Effector memory CD4-positive, alpha-beta T cell (primary cell): ENCODE measurements around the gene DLGAP4.

Source experiments
- DNase-seq, 3 donors: peaks; one replicate each; pipeline ENCODE4 v3.0.0-alpha.2; 2020
- H3K27ac ChIP-seq: 2 replicates; pipeline ENCODE4 v1.7.0; 2013; ENCODE audit warnings: mild to moderate bottlenecking, low read length, moderate library complexity; ENCODE audit not compliant: insufficient read depth, poor library complexity, severe bottlenecking
- H3K27me3 ChIP-seq: replicated peaks from 2 replicates; pipeline ENCODE4 v1.7.0; 2013; ENCODE audit warnings: mild to moderate bottlenecking, low read length; ENCODE audit not compliant: insufficient read depth, control insufficient read depth, poor library complexity, severe bottlenecking
- H3K36me3 ChIP-seq: 2 replicates; pipeline ENCODE4 v1.7.0; 2013; ENCODE audit warnings: mild to moderate bottlenecking, low read length, moderate library complexity; ENCODE audit not compliant: control insufficient read depth, insufficient read depth
- H3K4me1 ChIP-seq: 2 replicates; pipeline ENCODE4 v1.7.0; 2013; ENCODE audit warnings: low read length, mild to moderate bottlenecking; ENCODE audit not compliant: control insufficient read depth, insufficient read depth, poor library complexity, severe bottlenecking
- H3K4me3 ChIP-seq: 2 replicates; pipeline ENCODE4 v1.7.0; 2013; ENCODE audit warnings: low read length, low read depth, mild to moderate bottlenecking; ENCODE audit not compliant: insufficient read depth, poor library complexity, severe bottlenecking
- H3K9me3 ChIP-seq: 2 replicates; pipeline ENCODE4 v1.7.0; 2013; ENCODE audit warnings: mild to moderate bottlenecking, low read length, moderate library complexity; ENCODE audit not compliant: control insufficient read depth

DLGAP4 gene

GRCh38 chr20:36483209-36483918 is 177.2 kb downstream of the DLGAP4 start:
- Histone ChIP-seq H3K4me3 (no peak overlapping the region), H3K27ac (no peak overlapping the region)

GRCh38 chr20:36483919-36484808 is 178.0 kb downstream of the DLGAP4 start:
- Histone ChIP-seq H3K9me3 (no peaks in the 10 kb centered on the region), H3K27ac (no peak overlapping the region), H3K36me3 (peaks cover 2% of the 10 kb centered on the region), H3K4me3 (no peak overlapping the region), H3K27me3 (no peaks in the 10 kb centered on the region), H3K4me1 (no peaks in the 10 kb centered on the region)
- no peak for DNase-seq

More at GRCh38 chr20:36483209-36483918, 177.2 kb downstream of the DLGAP4 start:
- Histone ChIP-seq H3K4me1 (no peaks in the 10 kb centered on the region), H3K36me3 (peaks cover 2% of the 10 kb centered on the region), H3K27me3 (no peaks in the 10 kb centered on the region), H3K9me3 (no peaks in the 10 kb centered on the region)
- no peak for DNase-seq

- H3K27ac ChIP-seq, result no peak overlapping the region
These were observed 179.1 kb downstream of the DLGAP4 start for GRCh38 chr20:36485286-36485685.

GRCh38 chr20:36487069-36487468 is 180.9 kb downstream of the DLGAP4 start:
- no peak for DNase-seq
- H3K27ac ChIP-seq, result no peak overlapping the region
- H3K9me3 ChIP-seq, result no peaks in the 10 kb centered on the region
- H3K27me3 ChIP-seq, result no peaks in the 10 kb centered on the region
- peaks cover 2% of the 10 kb centered on the region for H3K36me3 ChIP-seq
- no peak overlapping the region for H3K4me3 ChIP-seq
- peaks cover 16% of the 10 kb centered on the region for H3K4me1 ChIP-seq

More at GRCh38 chr20:36485286-36485685, 179.1 kb downstream of the DLGAP4 start:
- H3K4me3 ChIP-seq, result no peak overlapping the region
- H3K4me1 ChIP-seq, result no peaks in the 10 kb centered on the region
- no peaks in the 10 kb centered on the region for H3K27me3 ChIP-seq
- peaks cover 2% of the 10 kb centered on the region for H3K36me3 ChIP-seq
- no peaks in the 10 kb centered on the region for H3K9me3 ChIP-seq
- DNase-seq, result no peak

GRCh38 chr20:36490191-36490590 is 184.1 kb downstream of the DLGAP4 start:
- peaks cover 30% of the 10 kb centered on the region for H3K4me1 ChIP-seq
- H3K9me3 ChIP-seq, result no peaks in the 10 kb centered on the region
- peak overlapping the region; percentile 14 for H3K27ac ChIP-seq
- H3K4me3 ChIP-seq, result no peak overlapping the region
- peaks cover 2% of the 10 kb centered on the region for H3K36me3 ChIP-seq
- no peaks in the 10 kb centered on the region for H3K27me3 ChIP-seq
- DNase-seq, result no peak

GRCh38 chr20:36491901-36492617 is 185.9 kb downstream of the DLGAP4 start:
- Histone ChIP-seq H3K27ac (peak overlapping the region; percentile 65), H3K36me3 (peaks cover 14% of the 10 kb centered on the region), H3K9me3 (no peaks in the 10 kb centered on the region), H3K4me1 (peaks cover 30% of the 10 kb centered on the region), H3K4me3 (peak overlapping the region; percentile 30), H3K27me3 (no peaks in the 10 kb centered on the region)
- peak; percentile 7 to 31 (median 30) for DNase-seq

- no peaks in the 10 kb centered on the region for H3K9me3 ChIP-seq
- peaks cover 26% of the 10 kb centered on the region for H3K36me3 ChIP-seq
- peaks cover 30% of the 10 kb centered on the region for H3K4me1 ChIP-seq
- no peak overlapping the region for H3K4me3 ChIP-seq
- no peak for DNase-seq
- H3K27ac ChIP-seq, result peak overlapping the region; percentile 65
- H3K27me3 ChIP-seq, result no peaks in the 10 kb centered on the region
These were observed 187.1 kb downstream of the DLGAP4 start for GRCh38 chr20:36493051-36493800.

- H3K4me1 ChIP-seq, result peaks cover 30% of the 10 kb centered on the region
- DNase-seq, result no peak
- no peaks in the 10 kb centered on the region for H3K9me3 ChIP-seq
- H3K27ac ChIP-seq, result no peak overlapping the region
- no peak overlapping the region for H3K4me3 ChIP-seq
- H3K27me3 ChIP-seq, result no peaks in the 10 kb centered on the region
- H3K36me3 ChIP-seq, result peaks cover 31% of the 10 kb centered on the region
These were observed 187.6 kb downstream of the DLGAP4 start for GRCh38 chr20:36493801-36494114.
